Subcutaneous adipose tissue (tissue), 4 donors: ENCODE data around the gene SLC47A2. TPM values are rescaled to one million over a fixed set of nuclear protein-coding genes. Genes with fewer than 3 reads are reported as not detected.

ENCODE experiments used
- total RNA-seq, 4 donors: library from RNA; depleted of rRNA; stranded (reverse); fragments of >200 nt; gene quantifications; one replicate each; pipeline ENCODE4 v1.1.0, GENCODE V29; 2016
- TF ChIP-seq, protein P1 (sequence below): fragments of 450-650 bp; IDR thresholded peaks from one replicate; pipeline ENCODE4 v1.5.1; 2016; ENCODE audit warnings: low read depth, mild to moderate bottlenecking, control low read depth, antibody characterized with exemption, moderate library complexity

Gene SLC47A2
- total RNA-seq, 4 donors from 2014 or later = not detected

DNA sequence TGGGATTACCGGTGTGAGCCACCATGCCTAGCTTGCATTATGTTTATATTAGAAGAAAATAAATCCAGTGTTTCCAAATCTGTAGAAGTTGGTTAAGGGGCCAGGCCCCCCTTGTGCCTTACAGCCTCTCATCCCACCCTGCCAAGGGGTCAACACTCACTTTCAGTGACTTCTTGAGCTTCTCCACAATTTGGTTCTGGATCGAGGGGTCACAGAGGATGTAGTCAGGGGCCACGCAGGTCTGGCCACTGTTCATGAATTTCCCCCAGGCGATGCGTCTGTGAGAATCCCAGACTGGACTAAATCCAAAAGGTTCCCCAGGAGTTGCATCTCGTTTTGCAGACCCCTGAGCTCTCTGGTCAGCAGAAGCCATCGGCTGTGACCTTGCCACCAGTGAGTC, 24.5 kb upstream of the SLC47A2 start:
- TF ChIP-seq, protein P1, sequence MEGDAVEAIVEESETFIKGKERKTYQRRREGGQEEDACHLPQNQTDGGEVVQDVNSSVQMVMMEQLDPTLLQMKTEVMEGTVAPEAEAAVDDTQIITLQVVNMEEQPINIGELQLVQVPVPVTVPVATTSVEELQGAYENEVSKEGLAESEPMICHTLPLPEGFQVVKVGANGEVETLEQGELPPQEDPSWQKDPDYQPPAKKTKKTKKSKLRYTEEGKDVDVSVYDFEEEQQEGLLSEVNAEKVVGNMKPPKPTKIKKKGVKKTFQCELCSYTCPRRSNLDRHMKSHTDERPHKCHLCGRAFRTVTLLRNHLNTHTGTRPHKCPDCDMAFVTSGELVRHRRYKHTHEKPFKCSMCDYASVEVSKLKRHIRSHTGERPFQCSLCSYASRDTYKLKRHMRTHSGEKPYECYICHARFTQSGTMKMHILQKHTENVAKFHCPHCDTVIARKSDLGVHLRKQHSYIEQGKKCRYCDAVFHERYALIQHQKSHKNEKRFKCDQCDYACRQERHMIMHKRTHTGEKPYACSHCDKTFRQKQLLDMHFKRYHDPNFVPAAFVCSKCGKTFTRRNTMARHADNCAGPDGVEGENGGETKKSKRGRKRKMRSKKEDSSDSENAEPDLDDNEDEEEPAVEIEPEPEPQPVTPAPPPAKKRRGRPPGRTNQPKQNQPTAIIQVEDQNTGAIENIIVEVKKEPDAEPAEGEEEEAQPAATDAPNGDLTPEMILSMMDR = no peak

DNA sequence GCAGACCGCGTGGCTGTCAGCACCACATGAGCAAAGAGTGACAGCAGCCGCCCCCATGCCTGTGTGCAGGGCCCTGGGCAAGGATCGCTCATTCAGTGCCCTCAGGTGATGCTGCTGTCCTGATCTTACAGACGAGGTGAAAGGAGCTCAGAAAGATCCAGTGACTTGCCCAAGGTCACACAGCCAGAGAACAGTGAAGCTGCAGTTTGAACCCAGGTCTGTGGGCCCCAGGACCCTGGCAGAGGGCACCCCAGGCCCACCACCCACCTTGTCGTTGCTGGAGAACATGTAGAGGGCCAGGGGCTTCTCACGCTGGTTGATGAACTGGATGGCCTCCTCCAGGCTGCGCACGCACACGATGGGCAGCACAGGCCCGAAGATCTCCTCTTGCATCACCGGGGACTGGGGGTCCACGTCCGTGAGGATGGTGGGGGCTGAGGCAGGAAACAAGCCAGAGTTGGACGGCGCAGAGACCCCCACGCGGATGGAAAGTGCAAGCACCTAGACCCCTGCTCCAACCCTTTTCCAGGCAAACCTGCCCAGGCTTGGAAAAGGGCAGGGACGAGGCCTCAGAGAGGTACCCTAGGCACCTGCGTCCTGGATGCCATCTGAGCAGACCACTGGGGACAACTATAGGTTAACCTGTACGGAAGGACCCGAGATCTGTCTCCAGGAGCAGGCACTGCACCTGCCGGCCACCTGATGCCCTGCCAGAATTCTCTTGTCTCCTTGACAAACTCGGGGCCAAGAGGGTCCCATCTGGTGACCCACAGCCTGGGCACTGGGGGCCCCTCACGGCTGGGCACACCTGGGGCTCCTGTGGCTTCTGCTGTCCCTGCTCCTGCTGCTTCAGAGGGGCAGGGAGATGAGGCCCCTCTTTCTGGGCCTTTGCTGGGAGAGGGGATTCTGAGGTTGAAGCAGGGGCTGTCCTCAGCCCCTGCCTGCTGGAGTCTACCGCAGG, 23.1 kb upstream of the SLC47A2 start:
- TF ChIP-seq, protein P1 = no peak

DNA sequence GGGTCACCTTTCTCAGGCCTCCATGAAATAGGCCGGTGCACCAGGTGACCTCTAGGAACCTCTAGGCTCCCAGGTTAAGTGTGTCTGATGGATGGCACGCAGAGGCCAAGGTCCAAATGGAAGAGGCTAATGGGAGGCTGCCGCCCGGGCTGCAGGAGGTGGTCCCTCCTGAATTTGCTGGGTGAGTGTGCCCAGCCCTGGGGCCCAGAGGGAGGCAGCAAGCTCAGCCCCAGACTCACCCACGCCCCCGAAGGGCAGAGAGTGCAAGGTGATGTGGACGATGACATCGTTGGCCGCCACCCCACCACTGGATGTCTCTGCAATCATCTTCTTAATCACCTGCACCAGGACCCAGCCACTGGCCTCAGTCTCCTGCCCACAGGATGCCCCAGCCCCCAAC, 22.4 kb upstream of the SLC47A2 start:
- TF ChIP-seq, protein P1 = no peak

DNA sequence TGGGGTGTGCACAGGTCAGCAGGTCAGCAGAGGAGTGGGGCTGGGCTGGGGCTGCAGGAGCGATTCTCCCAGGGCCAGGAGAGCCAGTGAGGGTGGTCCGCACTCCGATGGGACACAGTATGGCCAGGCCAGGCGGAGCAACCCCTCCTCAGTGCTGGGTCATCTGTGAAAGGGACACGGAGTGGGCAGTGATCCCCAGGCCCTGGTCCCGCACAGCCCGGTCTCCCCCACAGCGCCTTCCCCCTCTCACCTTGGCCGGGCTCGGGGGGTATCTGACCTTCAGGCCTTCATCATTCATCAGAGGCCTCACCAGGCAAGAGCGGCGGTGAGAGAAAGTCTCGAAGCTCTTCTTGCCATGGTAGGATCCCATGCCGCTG, 21.7 kb upstream of the SLC47A2 start:
- TF ChIP-seq, protein P1 = no peak

DNA sequence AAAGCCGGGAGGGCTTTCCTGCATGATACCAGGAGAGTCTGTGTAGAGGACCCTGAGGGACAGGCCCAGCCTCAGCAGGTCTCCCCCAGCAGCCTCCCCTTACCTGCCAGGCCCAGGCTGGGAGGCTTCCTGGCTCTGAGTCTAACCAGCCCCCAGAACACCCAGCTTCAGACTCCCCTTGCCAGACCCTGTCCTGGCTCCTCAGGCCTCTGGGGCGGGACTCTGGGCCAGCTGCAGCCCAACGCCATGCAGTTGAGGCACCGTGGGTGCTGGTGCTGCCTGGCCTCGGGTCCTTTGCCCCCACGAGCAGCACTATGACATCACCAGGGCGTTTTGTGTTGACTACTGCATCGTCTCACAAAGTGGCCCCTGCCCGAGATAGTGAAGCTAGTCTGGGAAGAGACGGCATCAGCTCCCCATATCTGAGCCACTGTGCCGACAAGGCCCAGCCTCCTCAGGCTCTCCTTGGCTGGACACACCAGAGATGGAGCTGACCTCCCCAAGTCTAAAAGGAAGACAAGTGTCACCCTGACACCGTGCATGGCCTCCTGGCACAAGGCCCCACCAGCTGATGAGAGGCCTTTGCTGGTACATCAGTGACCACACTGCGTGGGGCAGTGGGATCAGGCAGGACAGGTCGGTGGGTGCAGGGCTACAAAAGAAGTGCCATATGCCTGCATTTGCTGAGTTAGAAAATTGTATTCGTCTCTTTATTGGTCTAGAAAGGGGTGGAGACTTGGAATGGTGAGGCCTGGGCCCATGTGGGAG, 21.1 kb upstream of the SLC47A2 start:
- TF ChIP-seq, protein P1 = no peak

DNA sequence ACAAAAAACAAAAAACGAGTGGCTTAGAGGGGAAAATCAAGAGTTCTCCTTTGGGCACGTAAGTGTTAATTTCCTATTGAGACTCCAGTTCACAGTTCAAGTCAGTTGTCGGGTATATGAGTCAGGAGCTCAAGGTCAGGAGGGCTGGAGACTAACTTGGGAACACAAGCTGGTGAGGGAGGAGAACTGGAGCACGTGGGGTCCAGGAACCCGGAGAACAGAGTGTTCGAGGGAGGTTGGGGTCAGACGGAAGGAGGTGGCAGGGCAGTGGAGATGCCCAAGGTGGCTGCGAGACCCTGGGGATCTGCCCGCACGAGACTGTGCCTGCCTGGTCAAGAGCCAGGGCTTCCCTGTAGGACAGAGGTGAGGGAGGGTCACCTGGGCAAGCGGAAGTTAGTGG, 19.7 kb upstream of the SLC47A2 start:
- TF ChIP-seq, protein P1 = no peak

DNA sequence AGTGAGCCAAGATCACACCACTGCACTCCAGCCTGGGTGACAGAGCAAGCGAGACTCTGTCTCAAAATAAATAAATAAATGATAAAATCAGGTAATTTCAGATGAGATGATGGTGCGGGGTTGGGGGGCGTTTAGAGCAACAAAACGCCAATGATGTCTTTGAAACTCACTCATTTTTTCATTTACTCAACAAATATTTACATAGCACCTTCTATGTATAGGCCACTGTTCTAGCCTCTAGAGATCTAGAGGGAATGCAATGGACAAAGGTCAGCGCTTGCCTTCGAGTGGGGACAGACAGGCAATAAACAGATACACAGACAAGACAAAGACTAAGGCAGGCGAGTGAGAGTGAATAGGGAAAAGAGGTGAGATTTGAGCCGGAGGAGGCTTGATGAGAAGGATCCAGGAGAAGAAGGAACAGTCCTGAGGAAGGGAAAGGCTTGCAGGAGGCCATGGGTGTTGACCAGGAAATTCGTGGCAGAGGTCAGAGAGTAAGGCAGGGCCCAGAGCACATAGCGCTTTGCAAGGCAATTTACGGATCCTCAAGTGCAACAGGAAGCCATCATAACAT, 17.7 kb upstream of the SLC47A2 start:
- TF ChIP-seq, protein P1 = no peak
